Erythroblast (primary cell): ENCODE measurements around the gene SLC22A23.

Experiments used
- DNase-seq, 2 experiments: peaks; one replicate each; lab custom pipeline; 2025; lab: John Stamatoyannopoulos, UW
- GATA1 ChIP-seq: IDR thresholded peaks from 2 replicates; pipeline ENCODE4 v1.6.1; 2011; ENCODE audit warnings: low read depth, mild to moderate bottlenecking, control low read depth, low read length, moderate library complexity
- POLR2A ChIP-seq: IDR thresholded peaks from 2 replicates; pipeline ENCODE4 v1.6.1; 2011; ENCODE audit warnings: mild to moderate bottlenecking, low read length

Gene SLC22A23

GRCh38 chr6:3304500-3305215 lies 152.2 kb downstream of the SLC22A23 start:
- DNase-seq: peak in 1 of 2 experiments; percentile 13
- TF ChIP-seq GATA1 (no peak), POLR2A (no peak)

GRCh38 chr6:3303795-3304411 lies 152.9 kb downstream of the SLC22A23 start:
- DNase-seq: no peak
- no peak for TF ChIP-seq POLR2A
- no peak for TF ChIP-seq GATA1

GRCh38 chr6:3301506-3301905 lies 155.3 kb downstream of the SLC22A23 start:
- DNase-seq: no peak

GRCh38 chr6:3299221-3299620 lies 157.6 kb downstream of the SLC22A23 start:
- no peak for TF ChIP-seq POLR2A
- no peak for TF ChIP-seq GATA1
- DNase-seq: no peak

More at GRCh38 chr6:3301506-3301905, 155.3 kb downstream of the SLC22A23 start:
- TF ChIP-seq POLR2A (no peak), GATA1 (no peak)

GRCh38 chr6:3297909-3298308 lies 158.9 kb downstream of the SLC22A23 start:
- DNase-seq: no peak
- TF ChIP-seq POLR2A: no peak
- no peak for TF ChIP-seq GATA1

- DNase-seq: no peak
- TF ChIP-seq POLR2A (no peak), GATA1 (no peak)
Measured at GRCh38 chr6:3297006-3297405, 159.8 kb downstream of the SLC22A23 start.

GRCh38 chr6:3296537-3296936 lies 160.3 kb downstream of the SLC22A23 start:
- no peak for DNase-seq
- TF ChIP-seq POLR2A: no peak
- no peak for TF ChIP-seq GATA1

- no peak for TF ChIP-seq POLR2A
- TF ChIP-seq GATA1: no peak
- DNase-seq: no peak
Measured at GRCh38 chr6:3296078-3296477, 160.8 kb downstream of the SLC22A23 start.

GRCh38 chr6:3294921-3295871 lies 161.7 kb downstream of the SLC22A23 start:
- no peak for DNase-seq
- TF ChIP-seq POLR2A (no peak), GATA1 (no peak)

GRCh38 chr6:3294396-3294795 lies 162.5 kb downstream of the SLC22A23 start:
- no peak for DNase-seq
- no peak for TF ChIP-seq GATA1
- TF ChIP-seq POLR2A: no peak

GRCh38 chr6:3293271-3294155 lies 163.3 kb downstream of the SLC22A23 start:
- TF ChIP-seq GATA1: no peak
- TF ChIP-seq POLR2A: no peak
- DNase-seq: peak in 1 of 2 experiments; percentile 44

GRCh38 chr6:3292431-3293197 lies 164.2 kb downstream of the SLC22A23 start:
- no peak for TF ChIP-seq GATA1
- TF ChIP-seq POLR2A: no peak
- no peak for DNase-seq

- TF ChIP-seq POLR2A (peak; percentile 24), GATA1 (no peak)
- DNase-seq: peak; percentile 51 to 63
Measured at GRCh38 chr6:3291987-3292386, 164.9 kb downstream of the SLC22A23 start.
